Activated CD4-positive, alpha-beta memory T cell treated with anti-CD3 and anti-CD28 coated beads for 36 hours (primary cell): ENCODE results near the gene CCNO. TPM values are rescaled to one million over a fixed set of nuclear protein-coding genes. Genes with fewer than 3 reads are reported as not detected.

ENCODE experiments used
- CTCF ChIA-PET: fragments of 350-600 bp; sonication (Branson Sonifier 250); formaldehyde crosslinking; loops from one replicate; lab custom pipeline; 2021; ENCODE audit warnings: antibody characterized with exemption, inconsistent platforms; lab: Charles Lee
- POLR2A ChIA-PET: fragments of 350-600 bp; sonication (Branson Sonifier 250); formaldehyde crosslinking; loops from one replicate; lab custom pipeline; 2021; ENCODE audit warnings: antibody characterized with exemption; lab: Charles Lee
- DNase-seq: peaks from one replicate; pipeline ENCODE4 v3.0.0-alpha.2; 2020
- H3K27ac Mint-ChIP-seq: one replicate; pipeline ENCODE4 v1.8.0; 2021; ENCODE audit warnings: mixed read lengths
- H3K27me3 Mint-ChIP-seq: one replicate; pipeline ENCODE4 v1.8.0; 2021; ENCODE audit warnings: mixed read lengths
- H3K36me3 Mint-ChIP-seq: one replicate; pipeline ENCODE4 v1.8.0; 2021; ENCODE audit warnings: mixed read lengths
- H3K4me1 Mint-ChIP-seq: one replicate; pipeline ENCODE4 v1.8.0; 2021; ENCODE audit warnings: low read depth, mixed read lengths
- H3K4me3 Mint-ChIP-seq: one replicate; pipeline ENCODE4 v1.8.0; 2021; ENCODE audit warnings: mild to moderate bottlenecking, mixed read lengths
- H3K9me3 Mint-ChIP-seq: one replicate; pipeline ENCODE4 v1.8.0; 2021; ENCODE audit warnings: mixed read lengths
- intact Hi-C: fragments of 100-400 bp; cut with micrococcal nuclease; formaldehyde crosslinking; loops from one replicate; pipeline ENCODE4 v1.15.1; 2023
- total RNA-seq, 2 experiments: library from RNA; stranded (reverse); gene quantifications; one replicate each; pipeline ENCODE4 v1.2.3, GENCODE V29; 2021

CCNO gene
- total RNA-seq, 2 experiments from 2014 or later, result not detected

DNA sequence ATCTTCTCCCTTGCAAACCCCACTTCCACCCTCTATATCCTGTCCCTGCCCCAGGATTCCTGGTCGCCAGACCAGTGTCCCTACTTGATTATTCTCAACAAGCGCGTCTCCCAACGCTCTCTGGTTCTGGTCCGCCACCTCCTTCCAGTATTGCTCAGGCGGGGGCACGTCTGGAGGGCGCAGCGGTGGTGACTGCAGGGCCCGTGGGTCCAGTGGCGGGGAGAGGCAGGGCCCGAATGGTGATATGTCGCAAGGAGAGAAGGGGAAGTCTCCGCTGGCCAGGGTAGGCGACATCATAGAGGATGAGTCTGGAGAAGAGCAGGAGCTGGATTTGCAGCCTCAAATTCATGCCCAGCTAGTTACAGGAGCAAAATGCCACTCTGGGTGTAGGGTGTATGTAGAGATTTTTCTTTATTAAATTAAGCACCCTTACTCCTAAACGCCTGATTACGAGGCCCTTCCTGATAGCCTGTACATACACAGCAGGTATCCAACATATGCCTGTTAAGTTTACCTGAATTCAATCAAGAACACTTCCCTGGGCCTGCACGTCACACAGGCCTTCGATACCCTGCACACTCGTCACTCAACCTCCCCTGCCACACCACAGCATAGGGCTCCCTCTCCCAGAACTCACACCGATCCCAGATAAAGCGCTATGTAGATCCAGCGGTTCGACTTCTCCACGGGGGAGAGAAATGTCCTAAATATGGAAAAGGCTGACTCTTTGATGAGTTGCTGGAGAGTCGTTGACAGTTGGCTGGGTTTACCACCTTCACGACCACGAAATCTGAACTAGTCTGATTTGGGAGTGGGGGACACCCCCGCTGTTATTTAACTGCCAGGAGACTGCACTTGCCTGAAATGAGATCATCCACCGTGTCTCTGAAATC is 11.1 kb downstream of the CCNO start:
- Mint-ChIP-seq H3K36me3 (no peaks in the 10 kb centered on the region), H3K9me3 (no peaks in the 10 kb centered on the region), H3K4me3 (no peak overlapping the region), H3K4me1 (peaks cover 21% of the 10 kb centered on the region), H3K27ac (no peak overlapping the region), H3K27me3 (peaks cover 71% of the 10 kb centered on the region)
- CTCF ChIA-PET, result no interaction called here
- POLR2A ChIA-PET, result no interaction called here
- no peak for DNase-seq
- intact Hi-C loops, result no loop called here

- peak; percentile 28 for DNase-seq
- H3K4me3 Mint-ChIP-seq, result peak overlapping the region; percentile 67
- intact Hi-C loops, result no loop called here
- H3K27me3 Mint-ChIP-seq, result peaks cover 67% of the 10 kb centered on the region
- peaks cover 21% of the 10 kb centered on the region for H3K4me1 Mint-ChIP-seq
- no peaks in the 10 kb centered on the region for H3K36me3 Mint-ChIP-seq
- H3K27ac Mint-ChIP-seq, result no peak overlapping the region
- CTCF ChIA-PET, result interaction anchor here (1.0 kb wide), 1 partner anchor 23 kb away, joined by 3 read pairs; no protein-coding TSS in a partner anchor
- no peaks in the 10 kb centered on the region for H3K9me3 Mint-ChIP-seq
- POLR2A ChIA-PET, result interaction anchor here (0.7 kb wide), 1 partner anchor 13 kb away, joined by 3 read pairs; no protein-coding TSS in a partner anchor
These were observed 12.8 kb downstream of the CCNO start for GRCh38 chr5:55220433-55221185.

GRCh38 chr5:55219770-55220169 is 13.6 kb downstream of the CCNO start:
- H3K27ac Mint-ChIP-seq, result no peak overlapping the region
- peaks cover 21% of the 10 kb centered on the region for H3K4me1 Mint-ChIP-seq
- ChIA-PET POLR2A (no interaction called here), CTCF (no interaction called here)
- no peak for DNase-seq
- H3K27me3 Mint-ChIP-seq, result peaks cover 59% of the 10 kb centered on the region
- H3K9me3 Mint-ChIP-seq, result no peaks in the 10 kb centered on the region
- no peak overlapping the region for H3K4me3 Mint-ChIP-seq
- H3K36me3 Mint-ChIP-seq, result no peaks in the 10 kb centered on the region
- intact Hi-C loops, result no loop called here

- Mint-ChIP-seq H3K9me3 (no peaks in the 10 kb centered on the region), H3K4me3 (no peak overlapping the region), H3K36me3 (no peaks in the 10 kb centered on the region), H3K27me3 (peaks cover 50% of the 10 kb centered on the region), H3K27ac (no peak overlapping the region), H3K4me1 (peaks cover 21% of the 10 kb centered on the region)
- POLR2A ChIA-PET, result no interaction called here
- CTCF ChIA-PET, result no interaction called here
- no peak for DNase-seq
- intact Hi-C loops, result no loop called here
These were observed 14.4 kb downstream of the CCNO start for GRCh38 chr5:55218967-55219366.

DNA sequence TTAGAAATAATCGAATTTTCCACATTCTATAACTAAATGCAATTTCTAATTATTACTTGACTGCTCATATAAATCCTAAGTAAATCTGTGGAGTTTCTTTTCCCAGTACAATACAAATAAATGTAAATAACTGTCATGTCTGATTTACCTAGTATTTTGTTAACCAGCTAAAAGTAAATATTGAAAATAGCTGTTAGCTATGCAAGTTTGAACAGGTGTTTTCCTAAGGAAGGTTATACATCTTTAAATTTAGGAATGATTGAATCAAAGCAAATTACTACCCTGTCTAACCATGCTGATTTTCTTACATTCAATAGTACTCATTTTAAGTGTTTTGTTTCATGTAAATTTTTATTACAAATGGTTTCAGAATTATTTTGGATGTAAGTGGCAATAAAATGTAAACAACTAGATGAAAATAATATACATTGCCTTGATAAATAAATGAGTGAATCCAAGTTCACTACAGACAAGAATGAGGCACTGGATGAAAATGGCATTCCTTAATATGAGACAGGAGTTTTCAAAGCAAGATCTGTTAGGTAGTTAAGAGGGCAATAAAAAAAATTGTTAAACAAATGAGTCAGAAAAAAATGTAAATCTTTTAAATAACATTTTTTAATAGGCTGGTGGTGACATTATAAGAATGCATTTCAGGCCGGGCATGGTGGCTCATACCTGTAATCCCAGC is 22.1 kb downstream of the CCNO start:
- Mint-ChIP-seq H3K9me3 (no peaks in the 10 kb centered on the region), H3K27me3 (peaks cover 9% of the 10 kb centered on the region), H3K4me3 (no peak overlapping the region), H3K4me1 (no peaks in the 10 kb centered on the region), H3K27ac (no peak overlapping the region), H3K36me3 (no peaks in the 10 kb centered on the region)
- ChIA-PET CTCF (no interaction called here), POLR2A (no interaction called here)
- intact Hi-C loops, result no loop called here
- DNase-seq, result no peak

DNA sequence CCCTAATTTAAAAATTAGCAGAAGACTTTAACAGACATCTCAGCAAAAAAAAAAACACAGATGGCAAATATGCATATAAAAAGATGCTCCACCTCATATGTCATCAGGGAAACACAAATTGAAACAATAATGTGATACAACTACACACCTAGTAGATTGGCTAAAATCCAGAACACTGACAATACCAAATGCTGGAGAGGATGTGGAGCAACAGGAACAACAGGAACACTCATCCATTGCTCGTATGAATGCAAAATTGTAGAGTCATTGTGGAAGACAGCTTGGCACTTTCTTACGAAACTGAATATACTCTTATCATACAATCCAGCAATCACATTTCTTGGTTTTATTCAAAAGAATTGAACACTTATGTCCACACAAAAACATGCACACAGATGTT is 28.4 kb downstream of the CCNO start:
- H3K27ac Mint-ChIP-seq, result no peak overlapping the region
- CTCF ChIA-PET, result no interaction called here
- no peaks in the 10 kb centered on the region for H3K9me3 Mint-ChIP-seq
- POLR2A ChIA-PET, result no interaction called here
- no peak for DNase-seq
- peaks cover 2% of the 10 kb centered on the region for H3K36me3 Mint-ChIP-seq
- intact Hi-C loops, result no loop called here
- H3K27me3 Mint-ChIP-seq, result peaks cover 26% of the 10 kb centered on the region
- H3K4me3 Mint-ChIP-seq, result no peak overlapping the region
- no peaks in the 10 kb centered on the region for H3K4me1 Mint-ChIP-seq

DNA sequence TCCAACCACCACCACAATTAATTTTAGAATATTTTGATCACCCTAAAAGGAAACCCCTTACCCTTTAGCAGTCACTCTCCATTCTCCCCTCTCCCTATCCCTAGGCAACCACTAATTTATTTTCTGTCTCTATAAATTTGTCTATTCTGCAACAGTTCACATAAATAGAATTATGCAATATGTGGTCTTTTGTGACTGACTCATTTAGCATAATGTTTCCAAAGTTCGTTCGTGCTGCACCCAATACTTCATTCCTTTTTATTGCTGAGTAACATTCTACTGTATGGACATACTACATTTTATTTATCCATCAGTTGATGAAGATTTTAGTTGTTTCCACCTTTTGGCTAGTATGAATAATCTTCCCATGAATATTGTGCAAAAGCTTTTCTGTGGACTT is 42.2 kb downstream of the CCNO start:
- Mint-ChIP-seq H3K36me3 (no peaks in the 10 kb centered on the region), H3K4me1 (no peaks in the 10 kb centered on the region), H3K9me3 (no peaks in the 10 kb centered on the region), H3K27ac (no peak overlapping the region), H3K4me3 (no peak overlapping the region), H3K27me3 (peaks cover 40% of the 10 kb centered on the region)
- POLR2A ChIA-PET, result interaction anchor here (1.2 kb wide), 1 partner anchor 15 kb away, joined by 3 read pairs; no protein-coding TSS in a partner anchor
- DNase-seq, result no peak
- intact Hi-C loops, result no loop called here
- CTCF ChIA-PET, result interaction anchor here (1.0 kb wide), 1 partner anchor 19 kb away, joined by 3 read pairs; no protein-coding TSS in a partner anchor

DNA sequence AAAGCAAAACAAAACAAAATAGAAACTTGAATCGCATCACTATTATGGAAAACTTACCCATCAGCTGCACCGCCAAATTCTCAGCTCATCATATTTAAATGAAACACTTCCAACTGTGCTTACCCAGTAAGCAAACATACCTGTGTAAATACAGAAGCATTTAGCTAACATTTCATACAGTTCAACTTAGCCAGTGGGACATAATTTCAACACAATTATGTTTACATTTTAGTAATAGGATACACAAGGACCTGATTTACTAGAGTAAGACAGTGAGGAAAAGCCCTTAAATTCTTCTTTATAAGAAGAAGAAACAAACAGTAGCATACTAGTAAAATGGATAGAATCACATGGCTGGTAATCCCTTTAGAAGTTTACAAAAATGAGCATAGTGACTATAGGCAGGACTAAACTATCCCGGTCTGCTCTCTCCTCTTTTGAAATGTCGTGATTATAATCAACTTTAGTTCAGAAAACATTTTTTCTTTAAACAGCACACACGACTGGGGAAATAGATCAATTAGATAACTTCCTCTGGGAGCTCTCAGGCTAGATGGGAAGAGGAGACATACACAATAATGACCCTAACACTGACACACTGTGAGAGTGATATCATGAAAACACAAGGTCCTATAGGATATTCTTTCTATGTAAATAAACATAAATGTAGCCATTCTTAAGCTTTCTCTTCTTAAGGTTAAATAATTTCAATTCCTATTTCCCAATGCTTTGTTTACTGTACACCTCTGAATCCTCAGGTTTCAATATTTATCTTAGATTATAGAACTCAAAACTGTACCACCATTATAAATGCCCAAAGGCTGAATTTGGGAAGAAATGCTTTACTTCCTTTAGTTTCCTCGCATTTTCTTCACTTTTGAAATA is 44.5 kb downstream of the CCNO start:
- no peak overlapping the region for H3K27ac Mint-ChIP-seq
- H3K27me3 Mint-ChIP-seq, result peaks cover 43% of the 10 kb centered on the region
- no peak overlapping the region for H3K4me3 Mint-ChIP-seq
- CTCF ChIA-PET, result interaction anchor here (0.6 to 1.4 kb wide), 3 partner anchors 11 to 446 kb away, joined by 3 to 5 read pairs (median 3); no protein-coding TSS in a partner anchor
- no peaks in the 10 kb centered on the region for H3K4me1 Mint-ChIP-seq
- no peaks in the 10 kb centered on the region for H3K9me3 Mint-ChIP-seq
- H3K36me3 Mint-ChIP-seq, result no peaks in the 10 kb centered on the region
- DNase-seq, result no peak
- intact Hi-C loops, result no loop called here
- POLR2A ChIA-PET, result no interaction called here

GRCh38 chr5:55187370-55187769 is 46.0 kb downstream of the CCNO start:
- H3K27ac Mint-ChIP-seq, result no peak overlapping the region
- intact Hi-C loops, result no loop called here
- ChIA-PET POLR2A (no interaction called here), CTCF (interaction anchor here (0.9 to 1.4 kb wide), 3 partner anchors 9 to 16 kb away, joined by 3 to 5 read pairs (median 3); no protein-coding TSS in a partner anchor)
- no peaks in the 10 kb centered on the region for H3K4me1 Mint-ChIP-seq
- no peaks in the 10 kb centered on the region for H3K9me3 Mint-ChIP-seq
- DNase-seq, result no peak
- no peaks in the 10 kb centered on the region for H3K36me3 Mint-ChIP-seq
- peaks cover 38% of the 10 kb centered on the region for H3K27me3 Mint-ChIP-seq
- H3K4me3 Mint-ChIP-seq, result no peak overlapping the region
